ENCODE data around the gene FNIP2.
"Not testable (repeated sequence)": the region's sequence is repeated elsewhere in the genome, so short reads cannot be mapped to it uniquely, and the experiment has no call there.

GRCh38 chr4:158746537-158746936 is 22.3 kb upstream of the FNIP2 start:
- not testable (repeated sequence) for TF ChIP-seq CTCF (IDR thresholded peaks at IDR 0.05); POLR2A (IDR thresholded peaks at IDR 0.05); POLR2AphosphoS5 (IDR thresholded peaks at IDR 0.05; ENCODE audit: insufficient read depth in 1 of 2, low read depth in 1 of 2)

All from vagina (tissue), 2 donors.